Sigmoid colon (tissue), 4 donors: Measurements from ENCODE around the gene TSKU.
A peak's percentile ranks its signal among the peaks of the same experiment; 100 is the strongest.

Source experiments
- EP300 ChIP-seq, 4 donors: sonication (generic); formaldehyde crosslinking; IDR thresholded peaks; one replicate each; pipeline ENCODE4 v1.6.1; 2017; ENCODE audit warnings: antibody characterized with exemption in 4 of 4
- POLR2A ChIP-seq, 2 donors: fragments of 450-650 bp; IDR thresholded peaks; one replicate each; pipeline ENCODE4 v1.6.1; 2016; ENCODE audit warnings: antibody characterized with exemption in 2 of 2, mild to moderate bottlenecking in 2 of 2, moderate library complexity in 2 of 2
- TF ChIP-seq, protein P1 (sequence below), 4 experiments: fragments of 450-650 bp in 3 of 4; fragments of 200-600 bp in 1 of 4; IDR thresholded peaks; one replicate each; pipeline ENCODE4 v1.5.1; 2016 to 2019; ENCODE audit warnings: antibody characterized with exemption in 4 of 4, mild to moderate bottlenecking in 3 of 4, moderate library complexity in 2 of 4

DNA sequence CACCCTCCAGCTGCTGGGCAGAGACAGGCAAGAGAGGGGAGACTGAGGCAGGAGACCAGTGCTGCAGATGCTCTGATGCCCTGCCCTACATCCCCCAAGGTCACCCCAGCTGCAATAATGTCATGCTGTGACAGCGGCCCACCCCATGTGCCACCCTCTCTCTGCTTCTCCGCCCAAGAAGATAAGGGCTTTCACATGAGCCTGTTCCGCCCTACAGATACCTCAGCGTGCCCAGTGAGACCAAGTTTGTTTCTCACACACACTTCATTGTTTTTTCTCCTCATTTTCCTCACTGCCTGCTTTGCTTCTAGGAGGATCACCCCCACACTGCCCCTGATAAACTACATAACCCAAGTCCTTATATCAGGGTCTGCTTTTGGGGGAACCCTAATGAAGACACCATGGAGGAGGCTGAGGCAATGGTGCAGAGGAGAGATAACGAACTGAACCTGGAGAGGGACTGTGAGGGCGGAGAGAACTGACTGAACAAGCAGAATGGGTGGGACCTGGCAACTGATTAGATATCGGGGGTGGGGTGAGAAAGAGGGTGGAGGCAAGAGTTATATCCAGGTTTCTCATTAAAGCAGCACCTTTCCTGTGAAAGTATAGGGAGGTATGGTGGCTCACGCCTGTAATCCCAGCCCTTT, 37.5 kb upstream of the TSKU start:
- TF ChIP-seq, protein P1, sequence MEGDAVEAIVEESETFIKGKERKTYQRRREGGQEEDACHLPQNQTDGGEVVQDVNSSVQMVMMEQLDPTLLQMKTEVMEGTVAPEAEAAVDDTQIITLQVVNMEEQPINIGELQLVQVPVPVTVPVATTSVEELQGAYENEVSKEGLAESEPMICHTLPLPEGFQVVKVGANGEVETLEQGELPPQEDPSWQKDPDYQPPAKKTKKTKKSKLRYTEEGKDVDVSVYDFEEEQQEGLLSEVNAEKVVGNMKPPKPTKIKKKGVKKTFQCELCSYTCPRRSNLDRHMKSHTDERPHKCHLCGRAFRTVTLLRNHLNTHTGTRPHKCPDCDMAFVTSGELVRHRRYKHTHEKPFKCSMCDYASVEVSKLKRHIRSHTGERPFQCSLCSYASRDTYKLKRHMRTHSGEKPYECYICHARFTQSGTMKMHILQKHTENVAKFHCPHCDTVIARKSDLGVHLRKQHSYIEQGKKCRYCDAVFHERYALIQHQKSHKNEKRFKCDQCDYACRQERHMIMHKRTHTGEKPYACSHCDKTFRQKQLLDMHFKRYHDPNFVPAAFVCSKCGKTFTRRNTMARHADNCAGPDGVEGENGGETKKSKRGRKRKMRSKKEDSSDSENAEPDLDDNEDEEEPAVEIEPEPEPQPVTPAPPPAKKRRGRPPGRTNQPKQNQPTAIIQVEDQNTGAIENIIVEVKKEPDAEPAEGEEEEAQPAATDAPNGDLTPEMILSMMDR (IDR thresholded peaks at IDR 0.05): no peak
- peak in 1 of 2 donors; percentile 10 for TF ChIP-seq POLR2A (IDR thresholded peaks at IDR 0.05)
- no peak for TF ChIP-seq EP300 (IDR thresholded peaks at IDR 0.05)
